GM21390 (cell line): ENCODE measurements around the gene GRM4.

Source experiments
- ATAC-seq: cut with Tn5 transposase; IDR thresholded peaks from one replicate; pipeline ENCODE4 v1.9.1; 2021; ENCODE audit not compliant: unreplicated experiment

GRM4 gene

GRCh38 chr6:34065466-34066217 lies 80.2 kb downstream of the GRM4 start:
- no peak for ATAC-seq

DNA sequence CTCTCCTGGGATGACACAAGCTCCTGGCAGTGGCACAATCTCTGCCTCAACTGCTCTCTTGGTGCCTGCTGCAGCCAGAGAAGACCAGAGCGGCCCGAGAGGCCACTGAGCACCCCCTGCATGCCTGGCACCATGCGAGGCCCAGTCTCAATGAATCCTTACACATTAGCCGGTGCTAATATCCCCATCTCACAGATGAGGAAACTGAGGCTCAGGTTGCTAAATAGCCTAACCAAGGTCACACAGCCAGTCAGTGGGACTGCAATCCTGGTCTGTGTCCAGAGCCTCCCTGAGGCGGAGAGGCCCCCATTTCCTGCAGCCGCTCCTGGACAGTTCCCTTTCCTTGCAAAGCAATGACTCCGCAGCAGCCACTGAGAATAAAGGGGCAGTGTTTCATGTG lies 81.2 kb downstream of the GRM4 start:
- ATAC-seq = no peak

DNA sequence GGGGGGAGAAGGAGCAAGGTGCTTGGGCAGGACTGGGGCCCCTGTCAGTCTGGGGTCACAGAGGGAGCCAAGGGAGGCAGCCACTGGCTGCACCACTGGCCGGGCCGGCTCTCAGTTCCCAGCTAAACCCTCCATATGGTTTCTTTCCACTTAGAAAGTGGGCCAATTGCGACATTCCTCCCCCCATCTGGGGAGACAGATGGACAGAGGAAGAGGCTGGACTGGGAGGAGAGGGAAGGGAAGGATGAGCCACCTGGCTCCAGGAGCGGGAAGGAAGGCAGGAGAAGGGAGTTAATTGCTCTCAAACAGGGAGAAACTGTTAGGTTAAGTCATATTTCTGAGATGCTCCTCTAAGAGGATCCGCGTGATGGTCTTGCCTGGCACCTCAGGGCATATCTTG lies 82.2 kb downstream of the GRM4 start:
- ATAC-seq = no peak

GRCh38 chr6:34062815-34063214 lies 83.1 kb downstream of the GRM4 start:
- ATAC-seq = no peak

DNA sequence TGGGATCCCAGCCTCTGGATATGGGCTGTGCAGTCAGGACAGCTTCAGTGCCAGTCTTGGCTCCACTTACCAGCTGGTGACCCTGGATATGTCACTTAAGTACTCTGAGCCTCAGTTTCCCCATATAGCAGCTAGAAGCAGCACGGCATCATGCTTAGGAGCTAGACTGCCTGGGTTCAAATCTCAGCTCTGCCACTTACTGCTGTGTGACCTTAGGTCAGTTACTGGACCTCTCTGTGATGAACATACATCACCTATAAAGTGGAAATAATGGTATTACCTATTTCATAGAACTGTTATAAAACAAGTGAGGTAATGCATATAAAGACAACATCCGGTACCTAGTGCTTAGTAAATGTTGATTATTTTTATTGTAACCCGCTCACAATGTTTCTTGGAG lies 83.7 kb downstream of the GRM4 start:
- ATAC-seq = no peak

DNA sequence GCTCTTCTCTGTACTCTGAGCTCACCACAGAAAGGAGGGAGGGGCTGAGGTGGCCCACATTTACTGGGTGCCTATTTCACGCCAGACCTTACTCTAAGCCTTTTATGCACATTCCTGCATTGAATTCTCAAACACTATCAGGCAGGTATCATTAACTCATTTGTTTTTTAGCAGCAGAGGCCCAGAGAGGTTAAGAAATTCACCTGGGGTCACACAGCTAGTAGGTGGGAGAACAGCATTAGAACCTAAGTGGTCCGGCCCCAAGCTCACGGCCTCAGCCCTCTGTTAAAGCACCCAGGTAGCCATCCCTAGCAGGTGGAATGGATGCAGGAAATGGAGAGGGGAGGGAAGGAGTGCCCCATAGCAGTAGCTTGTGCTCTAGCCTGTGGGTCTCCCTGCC lies 84.5 kb downstream of the GRM4 start:
- ATAC-seq = no peak

DNA sequence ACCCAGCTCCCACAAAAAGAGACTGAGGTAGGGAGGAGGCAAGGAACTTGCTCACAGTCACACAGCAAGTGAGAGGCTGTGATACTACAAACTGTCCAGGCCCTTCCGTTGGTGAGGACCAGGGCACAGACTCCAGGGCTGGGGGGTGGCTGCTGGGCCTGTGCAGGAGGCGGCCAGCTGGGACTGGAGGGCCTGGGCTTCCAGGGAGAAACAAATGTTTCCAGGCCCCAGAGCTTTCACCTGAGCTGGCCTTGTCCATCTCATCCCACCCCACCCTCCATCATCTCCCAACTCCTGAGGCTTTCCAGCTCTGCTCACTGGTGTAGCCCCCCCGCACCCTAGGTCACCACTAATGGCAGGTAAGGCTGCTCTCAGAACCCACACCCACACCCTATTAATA lies 86.0 kb downstream of the GRM4 start:
- no peak for ATAC-seq

GRCh38 chr6:34059136-34059731 lies 86.7 kb downstream of the GRM4 start:
- ATAC-seq = no peak

GRCh38 chr6:34057790-34058189 lies 88.1 kb downstream of the GRM4 start:
- ATAC-seq = no peak

GRCh38 chr6:34057191-34057590 lies 88.7 kb downstream of the GRM4 start:
- ATAC-seq = no peak

- ATAC-seq = no peak
Measured at GRCh38 chr6:34056305-34057108, 89.4 kb downstream of the GRM4 start.

- no peak for ATAC-seq
Measured at GRCh38 chr6:34055223-34055933, 90.5 kb downstream of the GRM4 start.

DNA sequence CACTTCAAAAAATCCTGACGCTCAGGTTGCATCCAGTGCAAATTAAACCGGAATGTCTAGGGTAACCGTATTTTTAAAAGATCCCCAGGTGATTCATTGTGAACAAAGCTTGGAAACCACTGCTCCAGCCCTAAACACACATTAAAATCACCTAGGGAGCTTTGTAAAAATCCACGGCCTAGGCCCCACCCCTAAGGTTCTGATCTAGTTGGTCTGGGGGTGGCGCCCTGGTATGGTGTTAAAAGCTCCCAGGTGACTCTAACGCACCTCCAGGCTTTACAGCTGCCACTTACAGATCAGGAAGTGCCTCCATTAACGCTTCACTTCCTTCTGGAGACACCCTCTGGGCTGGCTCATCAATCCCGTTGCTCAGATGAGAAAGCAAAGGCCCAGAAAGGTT lies 92.2 kb downstream of the GRM4 start:
- no peak for ATAC-seq

DNA sequence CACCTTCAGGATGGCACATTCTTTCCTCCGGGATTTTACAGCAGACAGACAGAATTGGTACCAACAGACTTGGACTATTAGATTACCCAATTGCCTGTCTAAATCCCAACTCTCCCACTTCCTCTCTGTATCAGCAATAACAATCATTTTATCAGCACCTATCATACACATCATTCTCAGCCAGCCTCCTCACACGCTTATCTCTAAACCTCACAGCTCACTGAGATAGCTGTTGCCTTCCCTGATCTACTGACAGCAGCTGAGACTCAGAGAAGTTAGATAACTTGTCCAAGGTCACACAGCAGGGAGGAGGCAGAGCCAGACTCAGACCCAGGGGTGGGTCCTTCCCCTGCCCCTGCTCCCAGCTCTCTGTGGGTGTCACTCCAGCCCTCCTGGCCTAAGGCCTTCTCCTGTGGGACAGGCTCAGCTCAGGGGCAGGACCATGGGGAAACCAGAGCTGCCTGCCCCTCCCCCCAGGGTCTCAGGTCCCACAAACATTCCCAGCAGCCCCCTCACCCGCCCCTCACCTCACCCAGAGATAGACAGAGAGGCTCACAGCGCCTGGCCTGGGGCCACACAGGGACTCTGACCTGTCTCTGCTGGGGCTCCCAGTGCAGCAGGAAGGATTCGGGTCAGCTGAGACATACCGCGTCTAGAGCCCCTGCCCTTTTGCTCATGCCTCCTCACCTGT lies 92.8 kb downstream of the GRM4 start:
- no peak for ATAC-seq

- no peak for ATAC-seq
Measured at GRCh38 chr6:34052071-34052825, 93.6 kb downstream of the GRM4 start.

DNA sequence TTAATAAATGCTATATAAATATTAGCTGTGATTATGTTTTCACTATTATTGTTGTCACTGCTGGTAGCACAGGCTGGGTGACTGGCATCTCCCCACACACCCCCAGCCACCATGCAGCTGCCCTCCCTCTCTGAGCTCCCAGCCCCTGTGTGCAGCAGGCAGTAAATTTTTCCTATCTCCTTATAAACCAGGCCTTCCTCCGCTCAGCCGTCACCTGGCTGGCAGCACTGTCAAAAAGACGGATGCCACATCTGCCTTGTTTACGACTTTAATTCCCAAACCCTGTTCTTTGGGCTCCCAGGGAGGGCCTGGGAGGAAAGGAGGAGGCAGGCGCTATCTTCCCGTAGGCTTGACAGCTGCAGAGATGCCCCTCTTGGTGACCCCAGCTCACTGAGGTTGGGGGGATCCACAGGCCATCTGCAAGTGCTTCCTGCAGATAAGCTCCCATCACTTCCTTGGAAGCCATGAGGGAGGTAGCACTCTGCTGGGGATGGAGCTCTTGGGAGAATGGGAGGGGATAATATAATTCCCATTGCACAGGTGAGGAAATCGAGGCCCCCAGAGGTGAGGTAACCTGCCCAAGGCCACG lies 94.5 kb downstream of the GRM4 start:
- no peak for ATAC-seq

DNA sequence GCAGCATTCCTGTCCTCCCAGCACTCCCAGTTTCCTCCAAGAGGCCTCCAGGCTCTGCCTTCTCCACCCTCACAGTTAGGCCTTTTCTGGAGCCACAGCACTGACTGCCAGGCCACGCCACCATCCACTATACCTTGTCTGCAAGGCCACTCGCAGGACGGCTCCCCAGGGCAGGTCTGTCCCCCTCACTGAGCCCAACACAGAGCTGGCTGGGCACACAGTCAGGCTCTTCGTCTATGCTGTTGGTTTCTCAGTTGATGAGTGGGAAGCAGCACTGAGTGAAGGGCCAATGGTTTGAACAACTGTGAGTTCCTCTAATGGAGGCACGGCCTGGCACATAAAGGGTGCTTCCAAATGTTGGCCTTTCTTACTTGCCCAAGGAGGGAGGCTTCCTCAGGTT lies 95.2 kb downstream of the GRM4 start:
- no peak for ATAC-seq

DNA sequence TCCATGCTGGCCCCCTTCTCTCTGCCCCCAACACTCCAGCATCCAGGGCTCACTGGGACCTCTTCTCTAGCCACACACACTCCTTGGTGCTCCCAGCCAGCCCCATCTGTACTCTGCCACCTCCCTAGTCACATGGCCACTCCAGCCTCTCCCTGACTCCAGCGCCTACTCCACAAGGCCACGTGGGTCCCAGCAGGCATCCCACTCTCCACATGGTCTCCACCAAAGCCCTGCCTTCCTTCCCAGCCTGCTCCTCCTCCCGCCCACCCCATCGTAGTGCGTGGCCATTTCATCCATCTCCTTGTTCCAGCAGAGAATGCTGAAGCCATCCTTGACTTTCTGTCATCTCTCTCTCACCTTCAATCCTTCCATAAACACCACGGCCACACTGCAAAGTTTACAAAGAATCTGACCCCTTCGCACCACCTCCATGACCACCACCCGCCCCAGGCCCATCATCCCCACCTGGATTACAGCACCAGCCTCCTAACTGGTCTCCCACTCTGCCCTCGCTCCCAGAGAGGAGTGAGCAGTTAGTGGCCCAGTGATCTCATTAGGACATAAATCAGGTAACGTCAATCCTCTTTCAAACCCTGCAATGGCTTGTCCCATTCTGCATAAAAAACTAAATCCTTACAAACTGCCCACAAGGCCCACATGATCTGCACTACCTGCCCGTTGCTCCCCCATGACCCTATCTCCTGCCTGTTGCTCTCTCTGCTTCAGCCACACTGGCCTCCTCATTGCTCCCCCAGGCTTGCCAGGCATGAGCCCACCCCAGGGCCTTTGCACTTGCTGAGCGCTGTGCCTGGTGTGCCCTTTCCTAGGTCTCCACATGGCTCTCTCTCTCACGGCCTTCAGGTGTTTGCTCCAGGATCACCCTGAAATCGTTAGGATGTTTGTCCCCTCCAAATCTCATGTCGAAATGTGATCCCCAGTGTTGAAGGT lies 96.2 kb downstream of the GRM4 start:
- ATAC-seq = no peak
